Subcutaneous adipose tissue (tissue), 4 donors: ENCODE measurements around the gene HELB. TPM values are rescaled to one million over a fixed set of nuclear protein-coding genes. Genes with fewer than 3 reads are reported as not detected.

Source experiments
- total RNA-seq, 4 donors: library from RNA; depleted of rRNA; stranded (reverse); fragments of >200 nt; gene quantifications; one replicate each; pipeline ENCODE4 v1.1.0, GENCODE V29; 2016
- TF ChIP-seq, protein P1 (sequence below): fragments of 450-650 bp; IDR thresholded peaks from one replicate; pipeline ENCODE4 v1.5.1; 2016; ENCODE audit warnings: low read depth, mild to moderate bottlenecking, control low read depth, antibody characterized with exemption, moderate library complexity

The HELB gene
- total RNA-seq, 4 donors from 2014 or later = 4.0 to 7.5 (median 6.1) TPM

GRCh38 chr12:66302827-66303169, 505 bp downstream of the HELB start:
- TF ChIP-seq, protein P1, sequence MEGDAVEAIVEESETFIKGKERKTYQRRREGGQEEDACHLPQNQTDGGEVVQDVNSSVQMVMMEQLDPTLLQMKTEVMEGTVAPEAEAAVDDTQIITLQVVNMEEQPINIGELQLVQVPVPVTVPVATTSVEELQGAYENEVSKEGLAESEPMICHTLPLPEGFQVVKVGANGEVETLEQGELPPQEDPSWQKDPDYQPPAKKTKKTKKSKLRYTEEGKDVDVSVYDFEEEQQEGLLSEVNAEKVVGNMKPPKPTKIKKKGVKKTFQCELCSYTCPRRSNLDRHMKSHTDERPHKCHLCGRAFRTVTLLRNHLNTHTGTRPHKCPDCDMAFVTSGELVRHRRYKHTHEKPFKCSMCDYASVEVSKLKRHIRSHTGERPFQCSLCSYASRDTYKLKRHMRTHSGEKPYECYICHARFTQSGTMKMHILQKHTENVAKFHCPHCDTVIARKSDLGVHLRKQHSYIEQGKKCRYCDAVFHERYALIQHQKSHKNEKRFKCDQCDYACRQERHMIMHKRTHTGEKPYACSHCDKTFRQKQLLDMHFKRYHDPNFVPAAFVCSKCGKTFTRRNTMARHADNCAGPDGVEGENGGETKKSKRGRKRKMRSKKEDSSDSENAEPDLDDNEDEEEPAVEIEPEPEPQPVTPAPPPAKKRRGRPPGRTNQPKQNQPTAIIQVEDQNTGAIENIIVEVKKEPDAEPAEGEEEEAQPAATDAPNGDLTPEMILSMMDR = no peak

DNA sequence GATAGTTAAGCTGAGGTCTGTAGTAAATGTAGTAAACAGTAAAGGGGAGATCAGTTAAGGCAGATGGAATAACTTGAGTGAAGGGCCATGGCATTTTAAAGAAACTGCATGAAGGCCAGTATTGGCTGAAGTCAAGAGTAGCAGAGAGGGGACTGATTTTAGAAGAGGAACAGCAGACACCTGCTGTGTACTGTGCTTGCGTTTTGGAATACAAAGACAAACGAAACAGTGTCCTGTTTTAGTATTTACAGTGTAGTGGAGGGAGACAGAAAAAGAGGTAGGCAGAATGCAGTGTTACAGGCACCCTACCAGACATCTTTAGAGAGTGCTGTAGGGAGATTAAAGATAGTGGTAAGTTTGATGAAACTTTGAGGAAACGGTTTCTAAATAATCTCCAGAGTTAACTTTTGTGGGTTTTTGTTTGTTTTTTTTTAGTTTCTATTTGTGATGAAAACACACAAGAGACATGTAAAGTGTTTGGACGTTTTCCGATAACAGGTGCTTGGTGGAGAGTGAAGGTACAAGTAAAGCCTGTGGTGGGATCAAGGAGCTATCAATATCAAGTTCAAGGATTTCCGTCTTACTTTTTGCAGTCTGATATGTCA, 2.1 kb downstream of the HELB start:
- TF ChIP-seq, protein P1 = no peak

GRCh38 chr12:66309606-66310005, 7.3 kb downstream of the HELB start:
- TF ChIP-seq, protein P1 = no peak

- TF ChIP-seq, protein P1 = no peak
These were observed 9.9 kb downstream of the HELB start for GRCh38 chr12:66312189-66312588.

DNA sequence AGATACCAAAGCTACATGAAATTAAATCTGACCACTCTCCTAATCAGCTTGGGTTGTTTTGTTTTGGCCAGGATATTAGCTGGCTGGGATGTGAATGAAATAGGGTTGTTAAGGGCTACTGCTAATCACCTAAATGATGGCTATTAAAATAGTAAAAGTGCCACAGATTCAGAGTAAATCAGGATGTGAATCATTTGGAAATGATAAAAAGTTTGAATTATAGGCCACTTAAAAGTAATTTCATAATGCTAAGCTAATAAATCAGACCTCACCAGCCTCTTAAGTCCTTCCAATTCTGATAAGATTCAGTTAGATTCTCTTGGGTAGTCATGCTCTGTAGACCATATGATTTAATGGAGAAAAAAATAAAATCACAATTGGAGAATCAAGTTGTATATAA, 12.0 kb downstream of the HELB start:
- TF ChIP-seq, protein P1 = no peak

- TF ChIP-seq, protein P1 = no peak
These were observed 17.1 kb downstream of the HELB start for GRCh38 chr12:66319266-66319954.

GRCh38 chr12:66320996-66321395, 18.7 kb downstream of the HELB start:
- TF ChIP-seq, protein P1 = no peak
